ENCODE measurements around the gene SOHLH1. TPM values are rescaled to one million over a fixed set of nuclear protein-coding genes. Genes with fewer than 3 reads are reported as not detected.

The SOHLH1 gene
- total and polyA plus RNA-seq, 2 of the 4 experiments (the other 2 are of a cell fraction): not detected

DNA sequence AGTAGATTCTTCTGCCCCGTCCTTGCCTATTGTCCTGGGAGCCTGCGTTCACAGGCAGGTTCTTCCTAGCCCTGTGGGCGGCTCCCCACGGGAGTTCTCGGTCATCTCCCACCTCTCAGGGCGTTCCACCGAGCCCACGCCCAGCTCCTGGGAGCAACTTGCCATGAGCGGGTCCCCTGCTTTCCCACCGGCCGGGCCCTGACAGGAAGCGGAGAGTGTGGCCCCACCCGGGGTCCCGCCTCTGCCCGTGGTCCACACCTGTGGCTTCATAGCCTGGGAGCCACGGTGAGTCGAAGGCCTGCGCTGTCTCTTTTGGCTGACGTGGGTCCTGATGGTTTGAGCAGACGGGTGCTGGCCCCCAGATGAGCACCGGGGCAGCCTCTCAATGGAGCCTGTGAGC is 45.9 kb upstream of the SOHLH1 start:
- Histone ChIP-seq H3K4ac (ENCODE audit: low read depth, low read length) (no peak overlapping the region), H2BK5ac (ENCODE audit: low read depth, low read length, poor library complexity, severe bottlenecking) (no peak overlapping the region), H3K23ac (ENCODE audit: low read depth, low read length) (no peak overlapping the region), H3K36me3 (ENCODE audit: control insufficient read depth, insufficient read depth, low read length) (no peaks in the 10 kb centered on the region), H3K14ac (replicated peaks; ENCODE audit: low read depth, low read length) (no peak overlapping the region), H2BK20ac (ENCODE audit: low read depth, low read length) (no peak overlapping the region), H2BK120ac (ENCODE audit: low read depth, low read length) (no peak overlapping the region), H2AFZ (replicated peaks; ENCODE audit: low read length, poor library complexity) (no peak overlapping the region), H3K4me1 (ENCODE audit: control insufficient read depth, insufficient read depth, low read length) (no peaks in the 10 kb centered on the region), H4K91ac (ENCODE audit: insufficient read depth, low read depth, low read length) (no peak overlapping the region), H4K5ac (ENCODE audit: low read depth, low read length) (no peak overlapping the region), H2AK5ac (ENCODE audit: low read depth, low read length) (no peak overlapping the region), H2AK9ac (replicated peaks; ENCODE audit: low read depth, low read length, poor library complexity) (no peak overlapping the region), H2BK15ac (ENCODE audit: low read depth, low read length) (no peak overlapping the region), H3K27me3 (ENCODE audit: control insufficient read depth, insufficient read depth, low read length) (peaks cover 14% of the 10 kb centered on the region; the same call in 1 of the 2 replicates), H3K4me2 (ENCODE audit: low read depth, low read length) (no peak overlapping the region), H3K27ac (ENCODE audit: insufficient read depth, low read length) (no peak overlapping the region), H3K9me3 (ENCODE audit: control insufficient read depth, insufficient read depth, low read length) (no peaks in the 10 kb centered on the region), H4K20me1 (ENCODE audit: insufficient read depth, low read length) (no peaks in the 10 kb centered on the region), H3K9ac (ENCODE audit: low read depth, low read length) (no peak overlapping the region), H3K79me1 (ENCODE audit: low read depth in 1 of 2, low read length in 2 of 2) (no peaks in the 10 kb centered on the region), H3K4me3 (ENCODE audit: insufficient read depth, low read depth, low read length) (no peak overlapping the region), H3K18ac (ENCODE audit: low read depth, low read length) (no peak overlapping the region), H3K56ac (ENCODE audit: extremely low read depth, insufficient read depth, low read length) (no peak overlapping the region), H4K8ac (ENCODE audit: low read depth in 2 of 2, low read length in 2 of 2) (no peak overlapping the region), H3K9me1 (ENCODE audit: insufficient read depth, low read length) (no peaks in the 10 kb centered on the region)
- BruUV-seq (replicated peaks): no TSS peak
- 83% methylated on average over 10 of the region's 21 CpGs; no CpG with 5 or more reads in 1 of the 2 experiments for WGBS, 2 experiments (ENCODE audit: extremely low coverage in 2 of 2, insufficient read length in 1 of 2)
- no peak for DNase-seq
- ATAC-seq (ENCODE audit: low read depth): no peak
- ChIA-PET CTCF (no interaction called here), POLR2A (ENCODE audit: unreplicated experiment) (no interaction called here)
- dilution Hi-C loops (cut with HindIII; ENCODE audit: low sequenced_read_pairs, unreplicated experiment): no loop called here
- intact Hi-C loops (cut with micrococcal nuclease): no loop called here
- TF ChIP-seq CEBPB (IDR thresholded peaks at IDR 0.05; ENCODE audit: low read depth, low read length) (no peak), FOS (IDR thresholded peaks at IDR 0.05; ENCODE audit: low read depth, low read length) (no peak), NFE2L2 (IDR thresholded peaks at IDR 0.05; ENCODE audit: low read depth, low read length) (no peak), BHLHE40 (IDR thresholded peaks at IDR 0.05; ENCODE audit: low read depth, low read length) (no peak), MAFK (IDR thresholded peaks at IDR 0.05; ENCODE audit: low read depth, low read length) (no peak), MXI1 (IDR thresholded peaks at IDR 0.05; ENCODE audit: borderline replicate concordance, low read depth, low read length) (no peak), RAD21 (IDR thresholded peaks at IDR 0.05; ENCODE audit: low read length) (no peak), CHD1 (IDR thresholded peaks at IDR 0.05; ENCODE audit: low read depth, low read length) (no peak)
- TF ChIP-seq, protein P1, sequence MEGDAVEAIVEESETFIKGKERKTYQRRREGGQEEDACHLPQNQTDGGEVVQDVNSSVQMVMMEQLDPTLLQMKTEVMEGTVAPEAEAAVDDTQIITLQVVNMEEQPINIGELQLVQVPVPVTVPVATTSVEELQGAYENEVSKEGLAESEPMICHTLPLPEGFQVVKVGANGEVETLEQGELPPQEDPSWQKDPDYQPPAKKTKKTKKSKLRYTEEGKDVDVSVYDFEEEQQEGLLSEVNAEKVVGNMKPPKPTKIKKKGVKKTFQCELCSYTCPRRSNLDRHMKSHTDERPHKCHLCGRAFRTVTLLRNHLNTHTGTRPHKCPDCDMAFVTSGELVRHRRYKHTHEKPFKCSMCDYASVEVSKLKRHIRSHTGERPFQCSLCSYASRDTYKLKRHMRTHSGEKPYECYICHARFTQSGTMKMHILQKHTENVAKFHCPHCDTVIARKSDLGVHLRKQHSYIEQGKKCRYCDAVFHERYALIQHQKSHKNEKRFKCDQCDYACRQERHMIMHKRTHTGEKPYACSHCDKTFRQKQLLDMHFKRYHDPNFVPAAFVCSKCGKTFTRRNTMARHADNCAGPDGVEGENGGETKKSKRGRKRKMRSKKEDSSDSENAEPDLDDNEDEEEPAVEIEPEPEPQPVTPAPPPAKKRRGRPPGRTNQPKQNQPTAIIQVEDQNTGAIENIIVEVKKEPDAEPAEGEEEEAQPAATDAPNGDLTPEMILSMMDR (conservative IDR thresholded peaks at IDR 0.05; ENCODE audit: low read depth, low read length): no peak
- TF ChIP-seq, protein P2, sequence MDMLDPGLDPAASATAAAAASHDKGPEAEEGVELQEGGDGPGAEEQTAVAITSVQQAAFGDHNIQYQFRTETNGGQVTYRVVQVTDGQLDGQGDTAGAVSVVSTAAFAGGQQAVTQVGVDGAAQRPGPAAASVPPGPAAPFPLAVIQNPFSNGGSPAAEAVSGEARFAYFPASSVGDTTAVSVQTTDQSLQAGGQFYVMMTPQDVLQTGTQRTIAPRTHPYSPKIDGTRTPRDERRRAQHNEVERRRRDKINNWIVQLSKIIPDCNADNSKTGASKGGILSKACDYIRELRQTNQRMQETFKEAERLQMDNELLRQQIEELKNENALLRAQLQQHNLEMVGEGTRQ (IDR thresholded peaks at IDR 0.05; ENCODE audit: low read depth, low read length): no peak
- TF ChIP-seq, protein P3, sequence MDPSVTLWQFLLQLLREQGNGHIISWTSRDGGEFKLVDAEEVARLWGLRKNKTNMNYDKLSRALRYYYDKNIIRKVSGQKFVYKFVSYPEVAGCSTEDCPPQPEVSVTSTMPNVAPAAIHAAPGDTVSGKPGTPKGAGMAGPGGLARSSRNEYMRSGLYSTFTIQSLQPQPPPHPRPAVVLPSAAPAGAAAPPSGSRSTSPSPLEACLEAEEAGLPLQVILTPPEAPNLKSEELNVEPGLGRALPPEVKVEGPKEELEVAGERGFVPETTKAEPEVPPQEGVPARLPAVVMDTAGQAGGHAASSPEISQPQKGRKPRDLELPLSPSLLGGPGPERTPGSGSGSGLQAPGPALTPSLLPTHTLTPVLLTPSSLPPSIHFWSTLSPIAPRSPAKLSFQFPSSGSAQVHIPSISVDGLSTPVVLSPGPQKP (IDR thresholded peaks at IDR 0.05; ENCODE audit: borderline replicate concordance, low read depth, low read length): no peak
- in situ Hi-C loops (cut with MboI; ENCODE audit: low sequenced_read_pairs): no loop called here
